Panc1 (cell line): Measurements from ENCODE around the gene MAPT. TPM values are rescaled to one million over a fixed set of nuclear protein-coding genes. Genes with fewer than 3 reads are reported as not detected.

ENCODE experiments used
- ATAC-seq: fragments of 200-7000 bp; cut with Tn5 transposase; 2 replicates; pipeline ENCODE4 v1.9.1; 2020; ENCODE audit warnings: mild to moderate bottlenecking, moderate library complexity
- BruUV-seq: library from RNA; stranded (reverse); fragments of 400-500 nt; replicated peaks from 2 replicates; lab custom pipeline; 2021; lab: Mats Ljungman, UMichigan
- CTCF ChIA-PET: fragments of 300-600 bp; sonication (Branson Sonifier 250); formaldehyde crosslinking; loops from one replicate; lab custom pipeline; 2022; ENCODE audit warnings: antibody characterized with exemption; lab: Charles Lee
- POLR2A ChIA-PET: fragments of 300-600 bp; sonication (Branson Sonifier 250); formaldehyde crosslinking; loops from one replicate; lab custom pipeline; 2022; ENCODE audit warnings: antibody characterized with exemption; lab: Charles Lee
- DNase-seq: peaks from one replicate; pipeline ENCODE4 v3.0.0-alpha.2; 2010; ENCODE audit warnings: low read depth, low spot score
- H3K27ac ChIP-seq: 2 replicates; pipeline ENCODE4 v1.5.1; 2011; ENCODE audit warnings: mild to moderate bottlenecking, low read length, inconsistent platforms
- H3K27me3 ChIP-seq: fragments of 200-500 bp; sonication (Bioruptor generic); 2 replicates; pipeline ENCODE4 v1.6.0; 2014; ENCODE audit warnings: low read length, inconsistent platforms; ENCODE audit not compliant: control insufficient read depth, insufficient read depth
- H3K36me3 ChIP-seq: fragments of 200-500 bp; sonication (Bioruptor generic); 2 replicates; pipeline ENCODE4 v1.5.1; 2014; ENCODE audit warnings: inconsistent platforms, mild to moderate bottlenecking, low read length, moderate library complexity; ENCODE audit not compliant: control insufficient read depth, insufficient read depth
- H3K4me1 ChIP-seq: 2 replicates; pipeline ENCODE4 v1.5.1; 2011; ENCODE audit warnings: inconsistent platforms, mild to moderate bottlenecking, low read length, moderate library complexity; ENCODE audit not compliant: control insufficient read depth, insufficient read depth
- H3K4me3 ChIP-seq, 2 experiments: 2 replicates each; pipeline ENCODE4 v1.5.1; 2011 to 2012; ENCODE audit warnings: low read depth in 2 of 2, low read length in 2 of 2, mild to moderate bottlenecking in 2 of 2, inconsistent platforms in 1 of 2, moderate library complexity in 1 of 2
- H3K9me3 ChIP-seq: fragments of 200-500 bp; sonication (Bioruptor generic); 2 replicates; pipeline ENCODE4 v1.5.1; 2014; ENCODE audit warnings: low read depth, mild to moderate bottlenecking, inconsistent platforms, low read length, moderate library complexity; ENCODE audit not compliant: control insufficient read depth, insufficient read depth
- CTCF ChIP-seq: fragments of 450-650 bp; IDR thresholded peaks from 2 replicates; pipeline ENCODE4 v1.5.1; 2017; ENCODE audit warnings: mild to moderate bottlenecking
- POLR2AphosphoS5 ChIP-seq: IDR thresholded peaks from 2 replicates; pipeline ENCODE4 v1.6.1; 2012; ENCODE audit warnings: mild to moderate bottlenecking, low read depth, low read length, moderate library complexity
- REST ChIP-seq, 2 experiments: IDR thresholded peaks; 2 replicates each; pipeline ENCODE4 v1.6.1; 2011 to 2012; ENCODE audit warnings: low read depth in 2 of 2, control low read depth in 1 of 2, low read length in 1 of 2, mild to moderate bottlenecking in 1 of 2, moderate library complexity in 1 of 2; ENCODE audit not compliant: insufficient read depth in 1 of 2
- SIN3A ChIP-seq: IDR thresholded peaks from 2 replicates; pipeline ENCODE4 v1.6.1; 2012; ENCODE audit warnings: low read depth, mild to moderate bottlenecking, low read length, moderate library complexity, borderline replicate concordance; ENCODE audit not compliant: insufficient read depth
- TCF7L2 ChIP-seq: IDR thresholded peaks from 2 replicates; pipeline ENCODE4 v1.6.1; 2011; ENCODE audit warnings: mild to moderate bottlenecking, low read depth, low read length, inconsistent platforms
- in situ Hi-C: cut with HindIII; loops from 2 replicates; pipeline ENCODE4 v1.10.0; 2016; ENCODE audit warnings: low sequenced_read_pairs, low pct_unique_long_range_greater_than_20kb
- intact Hi-C: fragments of 100-400 bp; cut with micrococcal nuclease; formaldehyde crosslinking; loops from one replicate; pipeline ENCODE4 v1.10.0; 2022; ENCODE audit not compliant: unreplicated experiment
- total RNA-seq: library from RNA; stranded (reverse); gene quantifications from one replicate; pipeline ENCODE4 v1.2.1, GENCODE V29; 2021; ENCODE audit not compliant: unreplicated experiment

MAPT gene
- total RNA-seq, 1 experiment from 2014 or later: 0.59 TPM

- Histone ChIP-seq H3K27me3 (no peaks in the 10 kb centered on the region), H3K36me3 (no peaks in the 10 kb centered on the region), H3K9me3 (no peaks in the 10 kb centered on the region), H3K4me3 (no peak overlapping the region), H3K4me1 (no peaks in the 10 kb centered on the region), H3K27ac (no peak overlapping the region)
- no peak for ATAC-seq
- no TSS peak for BruUV-seq
- TF ChIP-seq CTCF (peak; percentile 33), SIN3A (no peak), TCF7L2 (no peak), REST (IDR thresholded peaks at IDR 0.05; ENCODE audit: insufficient read depth in 1 of 2, low read depth in 2 of 2, low read length in 1 of 2) (no peak), POLR2AphosphoS5 (no peak)
- intact Hi-C loops (no loop called here), in situ Hi-C loops (no loop called here)
- ChIA-PET CTCF (no interaction called here), POLR2A (no interaction called here)
- DNase-seq: no peak
These were observed 4.8 kb upstream of the MAPT start for GRCh38 chr17:45889579-45889978.

- TF ChIP-seq TCF7L2 (no peak), REST (IDR thresholded peaks at IDR 0.05; ENCODE audit: insufficient read depth in 1 of 2, low read depth in 2 of 2, low read length in 1 of 2) (no peak), CTCF (no peak)
- in situ Hi-C loops: no loop called here
- BruUV-seq: no TSS peak
These were observed 681 bp upstream of the MAPT start for GRCh38 chr17:45893725-45894021.

More at GRCh38 chr17:45893725-45894021, 681 bp upstream of the MAPT start:
- H3K36me3 ChIP-seq: no peaks in the 10 kb centered on the region; the same call in 1 of the 2 replicates
- H3K4me3 ChIP-seq: peak overlapping the region; percentile 55 to 59
- H3K27me3 ChIP-seq: no peaks in the 10 kb centered on the region
- POLR2A ChIA-PET: no interaction called here
- DNase-seq (no peak), ATAC-seq (no peak)
- peak overlapping the region; percentile 88 for H3K27ac ChIP-seq
- intact Hi-C loops: no loop called here
- H3K4me1 ChIP-seq: no peaks in the 10 kb centered on the region
- no peaks in the 10 kb centered on the region for H3K9me3 ChIP-seq
- CTCF ChIA-PET: no interaction called here
